GM21576 (cell line): ENCODE data around the gene ZNF346.
A peak's percentile ranks its signal among the peaks of the same experiment; 100 is the strongest.
"Not testable (repeated sequence)": the region's sequence is repeated elsewhere in the genome, so short reads cannot be mapped to it uniquely, and the experiment has no call there.

ENCODE experiments used
- ATAC-seq: cut with Tn5 transposase; IDR thresholded peaks from one replicate; pipeline ENCODE4 v1.9.1; 2021; ENCODE audit warnings: mild to moderate bottlenecking, moderate library complexity; ENCODE audit not compliant: unreplicated experiment

The ZNF346 gene

GRCh38 chr5:177022386-177023302 lies at the start of gene ZNF346:
TSS of gene ZNF346 (plus strand) at chr5:177022696. CDS start at chr5:177022739, 43 bp downstream.
- ATAC-seq: peak; percentile 82

DNA sequence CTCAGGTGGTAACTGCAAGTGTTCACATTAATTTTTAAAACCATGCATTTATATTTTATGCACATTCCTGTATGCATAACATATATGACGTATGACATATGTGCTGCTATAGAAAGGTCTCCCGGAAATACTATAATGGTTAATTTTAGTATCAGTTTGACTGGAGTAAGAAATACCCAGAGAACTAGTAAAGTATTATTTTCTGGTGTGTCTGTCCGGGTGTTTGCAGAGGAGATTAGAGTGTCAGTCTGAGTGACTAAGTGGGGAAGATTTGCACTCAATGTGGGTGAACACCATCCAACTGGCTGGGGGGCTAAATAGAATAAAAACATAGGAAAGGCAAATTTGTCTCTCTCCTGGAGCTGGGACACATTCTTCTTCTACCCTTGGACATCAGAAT lies 42.8 kb upstream of the ZNF346 start:
- no peak for ATAC-seq

DNA sequence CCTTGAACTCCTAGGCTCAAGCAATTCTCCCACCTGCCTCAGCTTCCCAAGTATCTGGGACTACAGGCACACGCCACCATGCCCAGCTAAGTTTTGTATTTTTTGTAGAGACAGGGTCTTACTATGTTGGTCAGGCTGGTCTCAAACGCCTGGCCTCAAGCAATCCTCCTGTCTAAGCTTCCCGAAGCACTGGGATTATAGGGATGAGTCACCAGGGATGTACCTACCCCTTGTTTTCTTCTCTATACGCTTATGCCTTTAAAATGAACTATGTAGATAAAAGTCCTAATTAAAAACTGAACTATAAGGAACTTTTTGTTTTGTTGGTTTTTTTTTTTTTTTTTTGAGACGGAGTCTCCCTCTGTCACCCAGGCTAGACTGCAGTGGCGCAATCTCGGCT lies 41.7 kb upstream of the ZNF346 start:
- ATAC-seq: no peak

- not testable (repeated sequence) for ATAC-seq
Observed at GRCh38 chr5:176983112-176983511, 39.4 kb upstream of the ZNF346 start.

GRCh38 chr5:176983593-176983992 lies 38.9 kb upstream of the ZNF346 start:
- not testable (repeated sequence) for ATAC-seq

- not testable (repeated sequence) for ATAC-seq
Observed at GRCh38 chr5:176984176-176984575, 38.3 kb upstream of the ZNF346 start.

DNA sequence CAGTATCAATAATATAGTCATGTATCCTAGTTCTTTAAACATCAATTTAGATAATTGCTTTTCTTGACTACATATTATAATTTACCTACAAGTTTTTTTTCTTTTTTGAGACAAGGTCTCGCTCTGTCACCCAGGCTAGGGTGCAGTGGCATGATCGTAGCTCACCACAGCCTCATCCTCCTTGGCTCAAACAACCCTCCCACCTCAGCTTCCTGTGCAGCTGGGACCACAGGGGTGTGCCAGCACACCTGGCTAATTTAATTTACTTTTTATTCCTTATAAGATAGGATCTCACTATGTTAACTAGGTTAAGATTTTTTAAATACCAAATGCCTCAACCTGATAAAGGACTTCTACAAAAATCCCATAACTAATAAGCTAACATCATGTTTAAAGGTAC lies 37.0 kb upstream of the ZNF346 start:
- peak; percentile 67 for ATAC-seq

GRCh38 chr5:176986280-176986679 lies 36.2 kb upstream of the ZNF346 start:
- ATAC-seq: no peak

DNA sequence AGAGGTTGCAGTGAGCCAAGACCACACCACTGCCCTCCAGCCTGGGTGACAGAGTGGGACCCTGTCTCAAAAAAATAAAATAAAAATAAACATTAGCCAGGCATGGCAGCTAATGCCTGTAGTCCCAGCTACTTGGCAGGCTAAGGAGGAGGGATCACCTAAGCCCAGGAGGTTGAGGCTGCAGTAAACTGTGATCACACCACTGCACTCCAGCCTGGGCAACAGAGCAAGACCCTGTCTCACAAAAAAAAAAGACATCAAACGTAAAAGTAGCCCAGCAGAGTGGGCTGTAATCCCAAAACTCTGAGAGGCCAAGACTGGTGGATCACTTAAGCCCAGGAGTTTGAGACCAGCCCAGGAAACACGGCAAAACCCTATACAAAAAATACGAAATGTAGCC lies 34.9 kb upstream of the ZNF346 start:
- ATAC-seq: no peak

- not testable (repeated sequence) for ATAC-seq
Observed at GRCh38 chr5:176993081-176993480, 29.4 kb upstream of the ZNF346 start.

GRCh38 chr5:176994460-176995121 lies 27.9 kb upstream of the ZNF346 start:
- peak; percentile 53 for ATAC-seq

- ATAC-seq: peak; percentile 1
Observed at GRCh38 chr5:176995122-176995490, 27.4 kb upstream of the ZNF346 start.

DNA sequence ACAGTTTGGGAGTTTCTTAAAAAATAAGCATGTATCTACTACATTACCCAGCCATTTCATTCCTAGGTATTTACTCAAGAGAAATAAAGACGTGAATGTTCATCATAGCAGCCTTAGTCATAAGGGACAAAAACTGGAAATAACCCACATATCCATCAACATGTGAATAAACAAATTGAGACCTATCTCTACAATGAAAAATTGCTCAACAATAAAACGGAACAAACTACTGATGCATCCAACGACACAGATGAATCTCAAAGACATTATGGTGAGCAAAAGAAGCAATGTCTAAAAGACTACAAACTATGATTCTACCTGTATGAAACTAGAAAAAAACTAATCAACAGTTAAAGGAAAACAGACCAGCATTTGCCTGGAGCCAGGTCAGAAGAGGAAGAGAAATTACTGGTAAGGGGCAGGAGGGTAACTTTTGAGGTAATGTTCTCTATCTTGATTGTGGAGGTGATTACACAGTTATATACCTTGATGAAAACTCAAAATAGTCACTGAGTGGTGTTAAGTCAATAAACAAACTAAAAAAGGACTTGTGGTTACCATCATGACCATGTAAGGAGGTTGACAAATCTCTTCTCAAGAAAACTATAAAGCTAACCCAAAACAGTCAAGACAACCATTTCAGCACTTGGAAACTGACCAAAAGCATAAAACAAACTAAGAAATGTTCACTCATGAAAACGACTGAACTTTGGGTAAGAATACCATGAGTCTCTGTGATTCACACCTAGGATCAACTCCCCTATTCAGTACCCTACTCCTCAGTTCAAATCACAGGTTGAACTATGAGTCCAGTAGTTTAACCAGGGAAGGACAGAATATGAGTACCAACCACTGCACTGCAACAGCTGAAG lies 26.4 kb upstream of the ZNF346 start:
- ATAC-seq: peak; percentile 46

DNA sequence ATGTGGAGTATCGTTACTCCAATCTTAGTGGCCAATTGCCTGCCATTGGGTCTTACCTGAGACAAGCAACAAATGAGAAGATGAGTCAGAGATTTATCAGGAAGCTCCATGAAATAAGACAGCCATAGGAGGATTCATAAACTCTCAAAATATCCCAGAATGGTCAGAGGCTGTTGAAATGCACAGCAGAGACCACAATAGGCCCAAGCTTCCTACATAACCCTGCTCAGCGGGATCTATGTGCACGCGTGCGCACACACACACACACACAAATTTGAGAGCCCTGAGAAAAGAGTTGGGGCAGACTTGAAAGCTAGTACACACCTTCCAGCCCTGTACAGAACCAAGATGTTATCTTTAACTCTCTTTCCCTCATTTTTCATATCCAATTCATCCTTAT lies 25.7 kb upstream of the ZNF346 start:
- ATAC-seq: no peak

- no peak for ATAC-seq
Observed at GRCh38 chr5:176998828-176999227, 23.7 kb upstream of the ZNF346 start.

- not testable (repeated sequence) for ATAC-seq
Observed at GRCh38 chr5:176999526-176999925, 23.0 kb upstream of the ZNF346 start.

DNA sequence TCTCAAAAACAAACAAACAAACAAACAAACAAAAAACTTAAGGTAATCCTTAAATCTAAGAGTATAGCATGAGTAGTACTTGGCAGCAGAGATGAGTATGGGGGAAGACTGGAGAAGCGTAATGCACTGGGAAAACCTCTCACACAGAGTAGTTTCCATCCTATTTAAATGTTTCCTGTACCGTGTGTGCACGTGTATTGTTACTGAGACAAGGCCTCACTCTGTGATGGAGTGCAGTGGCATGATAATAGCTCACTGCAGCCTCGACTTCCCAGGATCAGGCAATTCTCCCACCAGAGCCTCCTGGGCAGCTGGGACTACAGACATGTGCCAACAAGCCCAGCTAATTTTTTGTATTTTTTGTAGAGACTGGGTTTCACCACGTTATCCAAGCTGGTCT lies 18.8 kb upstream of the ZNF346 start:
- ATAC-seq: no peak

GRCh38 chr5:177004961-177005360 lies 17.5 kb upstream of the ZNF346 start:
- ATAC-seq: no peak

- peak; percentile 50 for ATAC-seq
Observed at GRCh38 chr5:177005619-177006264, 16.8 kb upstream of the ZNF346 start.

- peak; percentile 65 for ATAC-seq
Observed at GRCh38 chr5:177006265-177006972, 16.1 kb upstream of the ZNF346 start, which contains the start of gene UIMC1. TSS of gene UIMC1 (minus strand) at chr5:177006779. CDS start at chr5:176982615, 24,164 bp downstream.
